Stimulated activated naive CD8-positive, alpha-beta T cell treated with anti-CD3 and anti-CD28 coated beads, Interleukin-15, Interleukin-2, amounts not matched to agents 100 U/mL and 50 U/mL, for 24 hours (primary cell): ENCODE results near the gene RANBP1.
"Not testable (repeated sequence)": the region's sequence is repeated elsewhere in the genome, so short reads cannot be mapped to it uniquely, and the experiment has no call there.

Source experiments
- ATAC-seq: fragments of 150-1000 bp; cut with Tn5 transposase; one replicate; pipeline ENCODE4 v1.10.0; 2021
- DNase-seq: peaks from one replicate; pipeline ENCODE4 v3.0.0; 2021

Gene RANBP1

DNA sequence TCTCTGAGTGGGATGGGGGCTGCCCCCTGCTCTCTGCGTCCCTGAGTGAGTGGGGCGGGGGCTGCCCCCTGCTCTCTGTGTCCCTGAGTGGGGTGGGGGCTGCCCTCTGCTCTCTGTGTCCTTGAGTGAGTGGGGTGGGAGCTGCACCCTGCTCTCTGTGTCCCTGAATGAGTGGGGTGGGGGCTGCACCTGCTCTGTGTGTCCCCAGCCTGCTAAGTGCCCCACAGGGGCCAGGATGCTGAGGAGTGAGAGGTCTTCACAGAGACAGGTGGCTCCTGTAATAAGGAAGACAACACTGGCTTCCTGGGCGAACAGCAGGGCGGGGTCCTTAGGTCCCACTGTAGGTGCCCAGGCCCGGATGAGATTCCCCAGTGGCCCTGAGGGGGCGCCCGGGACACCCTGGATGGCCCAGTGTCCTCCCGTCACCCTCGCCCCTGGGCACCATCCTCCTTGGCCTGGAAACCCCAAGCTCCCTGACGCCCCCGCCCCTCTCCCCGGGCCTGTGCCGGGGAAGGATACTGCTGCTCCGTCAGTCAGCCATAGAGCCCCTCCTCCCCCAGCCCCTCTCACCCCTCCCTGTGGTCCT is 38.8 kb downstream of the RANBP1 start:
- no peak for DNase-seq

DNA sequence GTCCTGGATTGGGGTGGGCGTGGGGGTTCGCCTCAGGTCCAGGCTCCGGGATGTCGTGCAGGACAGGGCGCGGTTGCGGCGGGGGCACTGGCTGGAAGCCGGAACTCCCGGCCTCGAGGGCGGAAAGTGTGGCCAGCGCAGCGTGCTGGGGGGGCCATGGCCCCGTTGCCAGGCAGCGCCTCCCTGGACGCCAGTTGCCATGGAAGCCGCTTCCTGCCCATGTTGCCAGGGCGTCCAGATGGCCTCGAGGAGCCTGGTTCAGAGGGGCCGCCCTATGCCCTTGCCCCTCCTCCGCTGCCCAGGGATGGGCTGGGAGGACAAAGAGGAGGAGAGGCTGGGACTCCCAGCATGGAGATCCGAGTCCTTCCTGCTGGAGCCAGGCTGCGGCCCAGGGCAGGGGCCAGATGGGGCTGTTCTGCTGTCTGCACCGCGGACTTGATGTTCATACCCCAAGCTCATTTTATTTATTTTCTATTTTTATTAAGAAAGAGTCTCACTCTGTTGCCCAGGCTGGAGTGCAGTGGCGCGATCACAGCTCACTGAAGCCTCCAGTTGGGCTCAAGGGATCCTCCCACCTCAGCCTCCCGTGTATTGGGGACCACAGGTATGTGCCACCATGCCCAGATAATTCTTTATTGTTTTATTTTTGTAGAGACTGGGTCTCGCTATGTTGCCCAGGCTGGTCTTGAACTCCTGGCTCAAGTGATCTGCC is 39.6 kb downstream of the RANBP1 start:
- ATAC-seq, result no peak

More for the DNA sequence above, 38.8 kb downstream of the RANBP1 start:
- peak; percentile 11 for ATAC-seq

DNA sequence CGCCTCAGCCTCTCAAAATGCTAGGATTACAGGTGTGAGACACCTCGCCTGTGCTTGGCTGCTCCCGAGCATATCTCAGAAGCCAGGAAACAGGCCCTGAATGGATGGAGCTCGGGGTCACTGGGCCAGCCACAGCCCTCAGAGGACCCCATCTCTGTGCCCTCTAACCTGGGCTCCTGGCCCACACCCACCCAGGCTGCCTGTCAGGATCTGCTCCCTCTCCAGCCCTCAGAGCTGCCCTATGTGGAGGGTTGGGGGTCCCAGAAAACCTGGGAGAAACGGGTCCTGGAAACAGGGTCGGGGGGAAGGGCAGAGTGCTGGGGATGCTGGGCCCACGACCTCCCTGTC is 40.1 kb downstream of the RANBP1 start:
- DNase-seq (no peak), ATAC-seq (no peak)

More for the DNA sequence above, 39.6 kb downstream of the RANBP1 start:
- DNase-seq, result no peak

GRCh38 chr22:20156611-20157429 is 40.9 kb downstream of the RANBP1 start:
- peak; percentile 90 for DNase-seq

DNA sequence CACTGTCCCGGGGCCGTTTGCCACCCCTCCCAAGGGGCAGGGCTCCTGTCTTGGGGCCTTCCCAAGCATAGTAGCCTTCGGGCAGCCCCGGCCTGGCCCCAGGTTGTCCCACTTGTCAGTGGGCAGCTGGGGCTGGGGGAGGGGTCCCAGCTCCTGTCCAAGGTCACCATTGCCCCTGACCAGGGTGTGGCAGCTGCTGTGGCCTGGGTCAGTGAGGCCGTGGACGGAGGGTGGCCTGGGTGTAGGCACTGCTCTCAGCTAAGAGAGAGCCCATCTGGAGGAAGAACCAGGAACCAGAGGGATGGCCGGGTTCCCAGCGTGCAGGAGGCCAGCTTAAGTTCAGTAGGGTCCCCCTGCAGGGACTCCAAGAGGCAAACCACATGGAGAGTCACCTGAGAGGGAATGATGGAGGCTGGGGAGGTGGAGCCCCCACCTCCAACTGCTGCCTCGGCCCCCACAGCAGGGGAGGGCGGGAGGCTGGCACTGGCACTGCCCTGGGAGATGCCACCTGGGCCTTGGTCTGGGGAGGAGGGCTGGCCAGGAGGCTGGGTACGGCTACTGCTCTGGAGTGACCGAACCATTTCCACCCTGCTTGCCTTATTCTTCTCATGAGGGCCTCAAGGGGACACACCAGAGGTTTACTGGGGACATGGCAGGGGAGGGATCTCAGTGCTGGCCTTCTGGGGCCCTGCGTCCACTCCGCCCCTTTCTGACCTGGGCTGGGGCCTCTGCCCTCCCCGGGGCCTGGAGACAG is 41.7 kb downstream of the RANBP1 start:
- ATAC-seq (no peak), DNase-seq (no peak)

More at GRCh38 chr22:20156611-20157429, 40.9 kb downstream of the RANBP1 start:
- ATAC-seq, result peak; percentile 79

DNA sequence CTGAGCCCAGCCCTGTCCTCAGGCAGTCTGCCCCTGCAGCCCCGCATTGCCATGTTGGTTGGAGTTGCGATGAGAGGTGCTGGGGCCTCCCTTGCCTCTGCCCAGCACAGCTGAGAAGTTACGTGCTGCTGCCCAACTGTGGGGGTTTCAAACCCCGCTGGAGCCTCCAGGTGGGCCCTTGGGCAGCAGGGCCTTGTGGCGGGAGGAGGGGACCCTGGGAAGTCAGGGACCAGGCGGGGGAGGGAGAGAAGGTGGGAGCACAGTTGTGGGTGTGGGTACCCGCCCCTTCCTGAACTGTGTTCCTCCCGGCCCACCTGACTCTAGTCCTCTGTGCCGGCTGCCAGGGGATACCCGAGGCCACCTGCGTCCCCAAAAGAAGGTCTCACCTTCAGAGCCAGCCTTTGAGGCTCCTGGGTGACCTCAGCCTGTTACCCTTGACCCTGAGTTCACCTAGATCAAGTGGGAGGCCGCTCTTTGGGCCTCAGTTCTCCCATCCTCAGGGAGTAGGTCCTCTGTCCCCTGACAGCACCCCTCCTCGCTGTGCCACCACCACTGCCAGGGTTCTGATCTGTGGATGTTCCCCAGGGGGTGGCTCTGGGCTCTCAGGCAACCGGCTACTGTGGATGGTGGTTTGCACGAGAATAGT is 42.6 kb downstream of the RANBP1 start:
- ATAC-seq (no peak), DNase-seq (no peak)

GRCh38 chr22:20159076-20159475 is 43.2 kb downstream of the RANBP1 start:
- no peak for ATAC-seq

DNA sequence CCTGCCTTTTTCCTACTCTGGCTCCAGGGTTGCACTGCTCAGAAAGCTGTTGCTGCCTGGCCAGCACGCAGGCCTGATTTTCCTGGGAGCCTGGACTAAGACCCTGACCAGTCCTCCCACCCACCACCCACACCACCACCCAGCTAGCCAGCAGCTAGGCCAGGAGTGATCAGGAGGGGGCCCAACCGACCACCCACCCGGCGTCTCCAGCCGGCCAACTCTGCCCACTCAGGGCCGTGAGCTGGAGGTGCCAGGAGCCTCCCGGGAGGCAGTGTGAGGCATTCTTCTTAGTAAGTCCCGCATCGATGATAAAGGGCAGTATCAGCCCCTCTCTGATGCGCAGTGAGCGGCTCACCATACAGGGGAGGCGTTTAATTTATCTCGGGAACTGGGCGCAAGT is 43.6 kb downstream of the RANBP1 start:
- not testable (repeated sequence) for ATAC-seq, DNase-seq

More at GRCh38 chr22:20159076-20159475, 43.2 kb downstream of the RANBP1 start:
- no peak for DNase-seq

- no peak for ATAC-seq
These were observed 44.1 kb downstream of the RANBP1 start for GRCh38 chr22:20160041-20160440.

GRCh38 chr22:20164863-20165262 is 49.0 kb downstream of the RANBP1 start:
- ATAC-seq (no peak), DNase-seq (no peak)

More at GRCh38 chr22:20160041-20160440, 44.1 kb downstream of the RANBP1 start:
- no peak for DNase-seq

GRCh38 chr22:20165421-20165820 is 49.5 kb downstream of the RANBP1 start:
- DNase-seq, result no peak
- no peak for ATAC-seq

DNA sequence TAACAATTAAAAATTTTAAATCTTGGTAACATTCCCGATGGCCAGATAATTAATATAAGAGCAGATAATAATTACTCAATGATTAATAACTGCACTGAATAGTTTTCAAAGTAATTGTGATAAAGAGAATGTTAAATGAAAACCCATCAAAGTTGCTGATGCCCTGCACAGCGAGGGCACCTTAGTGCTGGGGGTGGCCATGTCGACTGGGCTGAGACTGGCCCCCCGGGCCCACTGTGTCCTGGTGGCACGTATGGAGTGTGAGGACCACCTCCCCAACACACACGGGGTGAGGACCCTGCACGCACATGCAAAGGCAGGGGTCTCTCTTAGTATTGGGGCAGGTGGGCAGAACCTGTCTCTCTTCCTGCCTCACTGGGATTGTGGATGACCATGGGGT is 50.0 kb downstream of the RANBP1 start:
- ATAC-seq, result no peak
- DNase-seq, result no peak

DNA sequence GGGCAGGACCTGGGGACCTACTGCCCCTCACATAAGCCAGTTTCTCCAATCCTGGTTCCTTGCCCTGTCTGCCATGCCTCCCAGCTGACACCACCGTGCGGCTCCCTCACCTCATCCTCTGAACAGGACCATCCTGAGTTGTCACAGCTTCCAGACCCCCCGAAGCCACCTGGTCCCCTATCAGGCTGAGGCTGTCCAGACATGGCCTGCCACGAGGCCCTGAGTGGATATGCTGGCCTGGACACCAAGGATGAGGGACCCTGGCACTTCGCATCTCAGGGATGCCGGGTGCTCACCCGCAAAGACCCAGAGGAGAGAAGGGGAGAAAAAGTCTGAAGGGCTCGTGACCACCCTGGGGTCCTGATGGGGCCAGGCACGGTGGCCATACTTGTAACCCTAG is 50.8 kb downstream of the RANBP1 start:
- ATAC-seq (no peak), DNase-seq (no peak)

DNA sequence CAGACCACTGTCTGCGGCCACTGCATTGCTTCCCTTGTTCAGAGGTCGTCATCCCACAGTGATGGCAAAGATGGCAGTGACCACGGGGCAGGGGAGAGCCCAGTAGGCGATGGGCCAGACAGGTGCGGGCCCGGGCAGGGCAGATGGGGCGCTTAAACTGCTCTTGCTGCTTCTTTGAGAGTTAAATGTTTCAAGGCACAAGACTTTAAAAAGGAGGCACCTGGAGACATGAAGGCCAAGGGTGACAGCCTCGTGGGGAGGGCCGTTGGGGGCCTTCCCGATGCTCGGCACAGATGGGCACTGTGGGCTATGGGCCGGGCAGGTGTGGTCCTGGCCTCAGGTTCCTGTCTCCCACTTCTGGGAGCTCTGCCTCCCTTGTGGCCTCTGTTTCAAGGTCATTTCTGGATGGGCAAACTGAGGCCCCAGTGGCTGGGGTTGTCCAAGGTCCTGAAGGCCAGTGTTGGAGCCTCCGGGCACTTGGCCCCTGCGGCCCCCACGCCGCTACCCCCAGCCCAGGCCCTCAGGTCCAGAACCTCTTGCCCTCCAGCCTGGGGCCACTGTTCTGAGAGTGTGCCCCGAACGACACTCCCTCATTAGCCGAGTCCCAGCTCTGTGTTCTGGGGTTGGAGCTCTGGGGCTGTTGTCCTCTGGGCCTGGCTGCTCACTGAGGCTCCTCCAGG is 51.9 kb downstream of the RANBP1 start:
- no peak for DNase-seq
- ATAC-seq, result no peak

DNA sequence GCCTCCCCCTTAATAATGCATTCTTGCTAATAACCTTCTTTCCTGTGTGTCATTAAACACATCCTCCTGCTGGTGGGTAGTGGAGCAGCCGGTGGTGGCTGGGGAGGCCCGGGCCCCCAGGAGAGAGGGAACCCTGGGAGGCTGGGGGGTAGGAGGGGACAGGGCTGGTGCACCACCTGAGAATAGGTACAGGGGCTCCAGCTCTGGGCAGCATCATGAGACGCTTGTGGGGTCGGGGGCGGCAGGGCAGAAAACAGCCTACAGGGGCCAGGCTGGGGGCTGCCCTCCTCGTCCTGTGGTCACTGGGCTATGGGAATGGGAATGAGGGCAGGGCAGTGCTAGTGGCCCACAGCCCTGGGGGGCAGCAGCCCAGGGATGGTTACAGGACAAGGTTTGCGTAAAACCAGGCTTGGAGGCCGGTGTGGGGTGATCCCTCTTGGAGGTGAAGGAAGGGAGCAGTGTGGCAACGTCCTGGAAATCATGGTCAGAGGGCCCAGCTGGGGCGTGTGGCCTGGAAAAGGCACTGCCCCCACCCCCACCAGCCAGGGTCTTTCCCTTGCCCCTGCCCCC is 53.4 kb downstream of the RANBP1 start:
- no peak for ATAC-seq
- no peak for DNase-seq

- no peak for DNase-seq
- no peak for ATAC-seq
These were observed 54.3 kb downstream of the RANBP1 start for GRCh38 chr22:20170170-20170569.

GRCh38 chr22:20171288-20172140 is 55.6 kb downstream of the RANBP1 start:
- no peak for ATAC-seq

DNA sequence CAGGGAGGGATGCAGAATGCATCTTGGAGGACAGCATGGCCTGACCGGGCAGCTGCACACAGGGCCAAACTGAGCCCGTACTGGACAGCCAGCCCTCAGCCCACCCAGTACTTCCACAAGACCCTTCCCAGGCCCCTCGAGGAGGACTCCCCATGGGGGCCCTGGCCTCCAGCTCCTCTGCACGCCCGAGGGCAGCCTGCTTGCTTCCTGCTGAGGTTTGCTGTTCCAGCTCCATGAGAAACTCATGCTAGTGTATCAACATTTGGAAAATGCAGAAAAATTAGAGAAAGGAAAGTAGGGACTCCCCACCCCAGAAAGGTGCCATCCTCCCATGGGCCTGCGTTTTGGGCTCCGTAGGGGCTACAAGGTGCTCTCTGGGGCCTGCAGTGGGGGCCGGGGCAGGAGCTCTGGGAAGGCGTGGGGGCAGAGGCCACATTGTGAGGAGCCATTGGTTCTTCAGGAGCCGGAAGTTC is 56.3 kb downstream of the RANBP1 start:
- no peak for DNase-seq
- ATAC-seq, result no peak

More at GRCh38 chr22:20171288-20172140, 55.6 kb downstream of the RANBP1 start:
- no peak for DNase-seq

DNA sequence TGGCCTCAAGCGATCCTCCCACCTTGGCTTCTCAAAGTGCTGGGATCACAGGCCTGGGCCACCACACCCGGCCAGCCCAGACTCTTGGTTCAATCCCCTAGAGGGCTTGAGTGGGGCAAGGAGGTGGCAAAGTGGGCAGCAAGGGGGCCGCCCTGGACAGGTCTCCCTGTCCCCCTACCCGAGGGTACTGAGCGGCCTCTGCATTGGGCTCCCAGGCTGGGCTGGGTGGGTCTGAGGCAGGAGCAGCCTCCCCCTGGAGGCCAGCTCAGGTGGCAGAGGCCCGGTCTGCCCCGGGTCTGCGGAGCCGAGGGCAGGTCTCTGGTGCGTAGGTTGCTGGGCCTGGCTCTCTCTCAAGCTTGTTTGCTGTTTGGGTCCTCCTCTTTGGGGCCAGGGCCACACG is 57.3 kb downstream of the RANBP1 start:
- ATAC-seq (no peak), DNase-seq (no peak)

GRCh38 chr22:20173772-20174171 is 57.9 kb downstream of the RANBP1 start:
- DNase-seq (no peak), ATAC-seq (no peak)
